Fibroblast of skin of scalp (primary cell): ENCODE measurements around the gene NUDT3. TPM values are rescaled to one million over a fixed set of nuclear protein-coding genes. Genes with fewer than 3 reads are reported as not detected.
"Not testable (repeated sequence)": the region's sequence is repeated elsewhere in the genome, so short reads cannot be mapped to it uniquely, and the experiment has no call there.

ENCODE experiments used
- DNase-seq: peaks from one replicate; pipeline ENCODE4 v3.0.0-alpha.2; 2013
- polyA plus RNA-seq, 2 experiments: library from polyadenylated mRNA; unstranded; fragments of 120-200 nt; gene quantifications; one replicate each; pipeline ENCODE4 v1.2.1, GENCODE V29; 2013; ENCODE audit not compliant: insufficient read length in 2 of 2

The NUDT3 gene
- 5.9 TPM for polyA plus RNA-seq (2013, experiment 1 of 2; ENCODE audit: insufficient read length)
- polyA plus RNA-seq (2013, experiment 2 of 2; ENCODE audit: insufficient read length) = 6.5 TPM

GRCh38 chr6:34392497-34393190 lies at the start of gene NUDT3:
Gene NUDT3 (minus strand): TSS chr6:34392669. CDS start chr6:34392362, 307 bp downstream.
- DNase-seq = peak; percentile 93

DNA sequence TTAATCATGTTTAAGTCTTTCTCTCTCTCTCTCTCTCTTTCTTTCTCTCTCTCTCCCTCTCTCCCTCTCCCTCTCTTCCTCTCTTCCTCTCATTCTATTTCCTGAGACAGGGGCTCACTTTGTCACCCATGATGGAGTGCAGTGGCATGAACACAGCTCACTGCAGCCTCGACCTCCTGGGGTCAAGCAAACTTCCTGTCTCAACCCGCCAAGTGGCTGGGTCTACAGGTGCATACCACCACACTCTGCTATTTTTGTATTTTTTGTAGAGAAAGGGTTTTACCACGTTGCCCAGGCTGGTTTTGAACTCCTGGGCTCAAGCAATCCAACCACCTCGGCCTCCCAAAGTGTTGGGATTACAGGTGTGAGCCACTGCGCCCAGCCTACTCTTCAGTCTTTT lies 49.1 kb upstream of the NUDT3 start:
- no peak for DNase-seq

GRCh38 chr6:34439442-34439841 lies 47.0 kb upstream of the NUDT3 start:
- no peak for DNase-seq

GRCh38 chr6:34438705-34439104 lies 46.2 kb upstream of the NUDT3 start:
- DNase-seq = no peak

DNA sequence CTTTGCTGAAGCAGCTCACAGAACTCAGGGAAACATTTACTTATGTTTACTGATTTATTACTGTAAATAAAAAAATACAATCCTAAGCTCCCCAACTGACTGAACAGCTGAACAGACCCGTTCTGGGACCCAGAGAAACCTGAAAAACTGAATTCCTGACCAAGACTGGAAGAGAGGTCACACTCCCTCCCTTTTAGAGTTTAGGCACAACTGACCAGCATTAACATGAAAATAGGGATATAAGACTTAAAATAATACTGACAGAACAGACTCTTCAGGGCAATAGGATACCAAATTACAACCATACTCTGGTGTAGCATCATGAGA lies 45.1 kb upstream of the NUDT3 start:
- no peak for DNase-seq

DNA sequence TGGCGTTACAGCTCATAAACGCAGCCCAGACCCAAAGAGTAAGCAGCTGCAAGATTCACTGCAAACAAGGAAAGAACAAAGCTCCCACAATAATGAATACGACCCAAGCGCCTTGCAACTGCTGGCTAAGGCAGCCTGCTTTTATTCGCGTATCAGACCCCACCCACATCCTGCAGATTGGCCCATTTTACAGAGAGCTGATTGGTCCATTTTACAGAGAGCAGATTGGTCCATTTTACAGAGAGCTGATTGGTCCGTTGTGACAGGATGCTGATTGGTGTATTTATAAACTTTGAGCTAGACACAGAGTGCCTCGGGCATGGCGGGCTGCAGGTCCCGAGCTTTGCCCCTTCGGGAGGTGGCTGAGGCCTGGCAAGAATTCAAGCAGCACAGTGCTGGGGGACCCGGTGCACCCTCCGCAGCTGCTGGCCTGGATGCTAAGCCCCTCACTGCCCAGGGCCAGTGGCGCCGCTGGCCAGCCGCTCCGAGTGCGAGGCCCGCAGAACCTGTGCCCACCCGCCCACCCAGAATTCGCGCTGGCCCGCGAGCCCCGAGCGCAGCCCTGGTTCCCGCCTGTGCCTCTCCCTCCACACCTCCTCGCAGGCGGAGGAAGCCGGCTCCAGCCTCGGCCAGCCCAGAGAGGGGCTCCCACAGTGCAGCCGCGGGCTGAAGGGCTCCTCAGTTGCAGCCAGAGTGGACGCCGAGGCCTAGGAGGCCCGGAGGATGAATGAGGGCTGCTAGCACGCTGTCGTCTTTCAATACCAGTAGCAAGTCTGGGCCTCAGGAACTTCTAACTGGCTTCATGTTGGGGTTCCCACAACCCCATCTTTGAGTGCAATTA lies 44.6 kb upstream of the NUDT3 start:
- DNase-seq = no peak

GRCh38 chr6:34435916-34436315 lies 43.4 kb upstream of the NUDT3 start:
- no peak for DNase-seq

DNA sequence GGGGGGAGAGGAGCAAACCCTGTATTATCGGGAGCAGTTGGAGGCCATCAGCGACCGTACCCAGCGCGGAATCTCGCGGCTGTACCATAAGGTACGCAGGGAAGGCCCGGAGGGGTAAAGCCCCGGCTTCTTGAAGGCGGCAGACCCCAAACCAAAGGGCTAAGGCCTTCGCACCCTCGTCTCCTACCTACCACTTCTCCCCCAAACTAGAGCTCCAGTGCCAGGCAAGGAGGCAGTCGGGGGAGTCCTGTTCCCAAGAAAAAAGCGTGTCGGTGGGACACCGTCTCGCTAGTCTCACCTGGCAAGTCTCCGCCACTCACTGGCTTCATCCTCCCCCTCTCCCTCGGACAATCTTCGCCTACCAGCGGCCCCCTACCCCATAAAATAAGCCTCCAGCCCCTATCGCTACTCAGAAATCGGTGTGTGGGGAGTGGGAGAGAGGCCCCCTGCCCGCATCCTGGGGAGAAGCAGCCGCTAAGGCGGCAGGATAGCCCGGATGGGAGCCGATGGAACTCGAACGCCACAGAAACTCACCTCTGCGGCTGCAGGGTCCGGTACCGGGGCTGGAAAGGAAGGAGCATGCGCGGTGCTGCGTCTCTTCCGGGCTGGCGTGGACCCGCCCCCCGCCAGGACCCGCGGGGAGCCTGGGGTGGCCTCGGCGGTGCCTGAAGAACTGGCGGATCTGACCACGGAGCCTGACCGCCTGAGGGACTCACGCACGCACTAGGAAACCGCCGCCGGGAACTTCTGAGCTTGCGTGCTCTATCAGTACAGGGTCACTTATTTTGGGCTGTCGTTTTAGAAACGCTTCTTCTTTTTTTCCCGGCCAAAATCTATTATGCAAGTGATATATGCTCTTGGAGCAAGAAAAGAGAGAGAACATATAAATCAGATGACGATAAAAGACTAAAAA lies 33.3 kb upstream of the NUDT3 start, which contains the start of gene RPS10:
Gene RPS10, minus strand, starts transcription at position 572 of the 913 bp plus-strand sequence. CDS start 848 bp downstream, outside the sequence.
- DNase-seq = peak; percentile 94

DNA sequence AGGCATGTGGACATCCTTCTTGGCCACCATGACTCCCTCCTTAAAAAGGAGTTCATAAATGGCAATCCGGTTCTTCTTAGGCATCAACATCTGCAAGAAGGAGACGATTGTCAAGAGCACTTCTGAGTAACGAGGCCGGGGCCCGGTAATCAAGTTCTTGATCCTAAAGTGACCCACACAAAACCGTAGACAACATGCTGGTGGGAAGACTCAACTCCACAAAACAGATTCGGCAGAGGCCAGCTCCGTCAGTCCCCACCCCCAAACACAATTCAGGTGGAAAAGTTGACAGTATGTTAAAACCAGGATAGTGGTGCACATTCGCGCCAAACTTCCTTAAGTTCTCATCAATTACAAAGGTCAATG lies 32.6 kb upstream of the NUDT3 start:
- DNase-seq = no peak

- DNase-seq = no peak
Measured at GRCh38 chr6:34424200-34425131, 32.0 kb upstream of the NUDT3 start.

GRCh38 chr6:34423254-34423653 lies 30.8 kb upstream of the NUDT3 start:
- DNase-seq = no peak

DNA sequence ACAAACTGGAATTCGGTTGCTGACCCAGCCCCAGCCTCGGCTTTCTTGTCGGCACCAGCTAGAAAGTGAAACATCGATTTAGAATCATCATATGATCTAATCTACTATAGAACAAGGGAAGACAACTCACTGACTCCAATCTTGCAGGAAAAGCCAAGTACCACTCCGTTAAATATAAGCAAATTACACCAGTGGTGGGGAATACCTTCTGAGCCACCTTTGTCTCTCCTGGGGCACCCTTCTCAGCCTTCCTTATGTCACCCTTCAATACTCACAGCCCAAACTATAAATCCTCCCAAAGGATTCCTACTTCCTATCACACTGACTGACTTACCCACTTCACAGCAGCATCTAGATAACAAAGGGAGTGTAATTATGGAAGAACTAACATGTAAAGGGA lies 25.9 kb upstream of the NUDT3 start:
- DNase-seq = no peak

GRCh38 chr6:34416877-34417371 lies 24.5 kb upstream of the NUDT3 start:
- DNase-seq = no peak

GRCh38 chr6:34414999-34415858 lies 22.8 kb upstream of the NUDT3 start:
- DNase-seq = peak; percentile 62

DNA sequence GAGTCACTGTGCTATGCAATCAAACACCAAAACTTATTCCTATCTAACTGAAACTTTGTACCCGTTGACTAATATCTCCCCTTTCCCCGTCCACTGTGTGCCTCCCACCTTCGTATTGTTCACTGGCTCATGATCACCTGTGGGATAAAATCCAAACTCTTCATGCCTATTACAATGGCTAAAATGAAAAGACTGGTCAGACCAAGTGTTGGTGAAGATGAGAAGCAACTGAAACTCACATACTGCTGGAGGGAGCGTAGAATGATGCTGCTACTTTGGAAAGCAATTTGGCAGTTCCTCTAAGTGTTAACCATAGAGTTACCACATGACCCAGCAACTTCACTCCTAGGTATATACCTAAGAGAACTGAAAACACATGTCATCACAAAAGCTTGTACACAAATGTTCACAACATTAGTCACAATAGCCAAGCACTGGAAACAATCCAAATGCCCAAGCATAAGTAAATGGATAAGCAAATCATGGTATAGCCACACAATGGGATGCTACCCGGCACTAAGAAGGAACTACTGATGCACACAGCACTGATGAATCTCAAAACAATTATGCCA lies 20.3 kb upstream of the NUDT3 start:
- DNase-seq = peak; percentile 28

- DNase-seq = no peak
Measured at GRCh38 chr6:34412016-34412415, 19.5 kb upstream of the NUDT3 start.

GRCh38 chr6:34407915-34408314 lies 15.4 kb upstream of the NUDT3 start:
- not testable (repeated sequence) for DNase-seq

DNA sequence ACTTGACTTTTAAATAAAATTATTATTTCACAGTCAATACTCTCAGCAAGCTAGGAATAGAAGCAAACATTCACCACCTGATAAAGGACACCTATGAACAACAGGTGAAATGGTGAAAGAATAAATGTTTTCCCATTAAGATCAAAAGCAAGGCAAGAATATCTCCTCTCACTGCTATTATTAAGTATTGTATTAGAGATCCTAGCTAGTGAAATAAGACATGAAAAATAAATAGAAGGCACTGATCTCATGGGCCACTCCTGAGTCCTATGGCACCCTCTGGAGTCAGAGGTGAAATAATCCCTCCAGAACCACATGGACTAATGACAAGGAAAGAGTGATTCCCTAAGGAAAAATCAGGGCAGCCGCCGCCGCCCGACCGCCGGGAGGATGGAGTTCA lies 4.0 kb upstream of the NUDT3 start:
- DNase-seq = no peak

- no peak for DNase-seq
Measured at GRCh38 chr6:34393966-34394305, 1.5 kb upstream of the NUDT3 start.
